Choroid plexus epithelial cell (primary cell): ENCODE results near the gene GORASP1.
A peak's percentile ranks its signal among the peaks of the same experiment; 100 is the strongest.

Source experiments
- DNase-seq: peaks from one replicate; pipeline ENCODE4 v3.0.0-alpha.2; 2010; ENCODE audit warnings: low read depth
- H3K4me3 ChIP-seq: 2 replicates; pipeline ENCODE4 v1.5.1; 2011; ENCODE audit warnings: low read depth, mild to moderate bottlenecking, control low read depth, low read length, moderate library complexity
- TF ChIP-seq, protein P1 (sequence below): conservative IDR thresholded peaks from 2 replicates; pipeline ENCODE4 v1.5.1; 2011; ENCODE audit warnings: low read depth, mild to moderate bottlenecking, control low read depth, inconsistent platforms, low read length, moderate library complexity

The GORASP1 gene

DNA sequence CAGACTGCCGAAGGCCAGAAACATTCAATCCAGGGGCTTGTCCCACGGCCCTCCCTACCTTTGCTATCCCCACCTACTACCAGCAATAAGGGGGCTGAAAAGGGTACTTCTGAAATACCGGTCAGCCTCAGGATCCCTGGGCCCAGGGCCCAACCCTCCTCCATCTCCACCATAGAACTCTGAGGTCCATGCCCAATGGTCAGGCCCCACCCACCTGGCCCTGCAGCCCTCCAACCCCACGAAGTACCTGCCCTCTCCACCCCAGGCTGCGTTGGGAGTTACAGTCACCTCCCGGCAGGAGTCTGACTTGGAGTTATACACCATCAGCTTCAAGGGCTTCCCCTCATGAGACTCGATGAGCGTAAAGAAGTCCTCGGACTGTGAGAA is 6.9 kb downstream of the GORASP1 start:
- TF ChIP-seq, protein P1, sequence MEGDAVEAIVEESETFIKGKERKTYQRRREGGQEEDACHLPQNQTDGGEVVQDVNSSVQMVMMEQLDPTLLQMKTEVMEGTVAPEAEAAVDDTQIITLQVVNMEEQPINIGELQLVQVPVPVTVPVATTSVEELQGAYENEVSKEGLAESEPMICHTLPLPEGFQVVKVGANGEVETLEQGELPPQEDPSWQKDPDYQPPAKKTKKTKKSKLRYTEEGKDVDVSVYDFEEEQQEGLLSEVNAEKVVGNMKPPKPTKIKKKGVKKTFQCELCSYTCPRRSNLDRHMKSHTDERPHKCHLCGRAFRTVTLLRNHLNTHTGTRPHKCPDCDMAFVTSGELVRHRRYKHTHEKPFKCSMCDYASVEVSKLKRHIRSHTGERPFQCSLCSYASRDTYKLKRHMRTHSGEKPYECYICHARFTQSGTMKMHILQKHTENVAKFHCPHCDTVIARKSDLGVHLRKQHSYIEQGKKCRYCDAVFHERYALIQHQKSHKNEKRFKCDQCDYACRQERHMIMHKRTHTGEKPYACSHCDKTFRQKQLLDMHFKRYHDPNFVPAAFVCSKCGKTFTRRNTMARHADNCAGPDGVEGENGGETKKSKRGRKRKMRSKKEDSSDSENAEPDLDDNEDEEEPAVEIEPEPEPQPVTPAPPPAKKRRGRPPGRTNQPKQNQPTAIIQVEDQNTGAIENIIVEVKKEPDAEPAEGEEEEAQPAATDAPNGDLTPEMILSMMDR, result no peak
- no peak for DNase-seq
- H3K4me3 ChIP-seq, result no peak overlapping the region

DNA sequence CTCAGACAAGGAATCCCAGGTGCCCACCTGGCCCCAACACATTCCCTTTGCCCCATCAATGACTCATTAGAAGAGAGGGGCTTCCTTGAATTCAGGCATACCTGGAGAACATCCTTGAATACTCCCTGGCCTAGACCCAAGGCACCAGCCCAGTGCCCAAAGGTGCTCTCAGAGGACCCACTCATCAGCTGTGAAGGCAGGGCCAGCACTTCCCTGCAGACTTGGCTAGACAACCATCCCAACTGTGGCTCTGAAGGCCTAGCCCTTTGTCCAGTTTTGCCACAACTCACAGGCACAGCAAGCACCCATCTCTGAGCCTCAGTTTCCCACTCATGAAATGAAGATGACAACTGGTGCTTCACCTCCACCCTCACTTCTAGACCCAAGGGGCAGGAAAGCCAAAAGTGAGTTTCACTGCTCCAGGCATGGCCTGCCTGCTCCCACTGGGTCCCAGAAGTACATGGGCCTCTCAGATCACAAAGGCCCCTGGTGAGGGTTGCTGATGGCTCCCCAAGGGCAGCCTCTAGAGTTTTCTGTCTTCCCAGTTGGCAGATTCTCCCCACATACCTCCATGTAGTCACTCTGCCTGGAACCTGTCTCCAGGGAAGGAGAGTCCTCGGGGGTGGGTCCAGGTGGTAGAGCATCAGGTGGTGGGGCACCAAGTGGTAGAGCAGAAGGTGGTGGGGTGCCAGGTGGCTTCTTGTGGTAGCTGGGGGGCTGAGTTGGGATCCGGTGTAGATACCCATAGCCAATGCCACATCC is 7.5 kb downstream of the GORASP1 start:
- H3K4me3 ChIP-seq, result no peak overlapping the region
- TF ChIP-seq, protein P1, result no peak
- DNase-seq, result no peak

DNA sequence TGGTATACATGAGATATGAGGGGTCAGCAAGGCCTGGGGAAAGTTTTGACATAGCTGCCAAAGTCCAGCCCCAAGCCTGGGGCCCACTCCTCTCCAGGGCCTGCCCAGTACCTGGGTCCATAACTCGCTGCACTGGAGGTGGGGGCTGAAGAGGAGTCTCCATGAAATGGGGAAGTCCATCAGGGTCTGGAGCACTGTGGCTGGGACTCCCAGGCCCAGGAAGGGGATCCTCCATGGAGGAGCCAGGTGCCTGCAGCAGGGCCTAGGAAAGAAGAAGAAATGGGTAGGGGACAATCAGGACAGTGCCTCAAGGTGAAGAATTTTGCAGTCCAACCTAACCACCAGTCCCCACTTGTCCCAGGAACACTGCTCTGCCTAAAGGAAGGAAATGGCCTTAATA is 8.2 kb downstream of the GORASP1 start:
- TF ChIP-seq, protein P1, result no peak
- H3K4me3 ChIP-seq, result no peak overlapping the region
- DNase-seq, result no peak

DNA sequence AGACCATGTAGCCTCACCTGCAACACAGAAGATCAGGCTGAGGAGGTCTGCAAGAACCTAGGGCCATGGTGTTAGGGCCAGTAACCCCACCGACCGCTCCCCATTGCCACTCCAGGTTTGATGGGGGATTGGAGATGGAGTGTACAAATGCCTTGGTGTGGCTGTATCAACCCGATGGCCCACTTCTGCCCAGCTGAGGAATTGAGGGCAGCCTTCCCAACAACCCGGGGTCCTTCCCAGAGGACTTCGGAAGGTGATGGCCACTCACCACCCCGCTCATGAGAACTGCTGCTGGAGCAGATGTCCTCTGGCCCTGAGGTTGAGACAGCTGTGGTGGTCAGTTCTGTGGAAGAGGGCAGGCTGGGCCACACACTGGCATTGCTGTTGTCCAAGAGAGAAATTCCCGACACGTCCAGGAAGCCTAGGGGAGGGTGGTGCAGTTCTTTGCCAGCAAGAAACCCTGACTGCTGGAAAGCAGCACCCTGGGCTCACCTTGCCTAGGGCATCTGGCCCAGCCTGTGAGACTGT is 8.9 kb downstream of the GORASP1 start:
- no peak overlapping the region for H3K4me3 ChIP-seq
- TF ChIP-seq, protein P1, result no peak
- no peak for DNase-seq

DNA sequence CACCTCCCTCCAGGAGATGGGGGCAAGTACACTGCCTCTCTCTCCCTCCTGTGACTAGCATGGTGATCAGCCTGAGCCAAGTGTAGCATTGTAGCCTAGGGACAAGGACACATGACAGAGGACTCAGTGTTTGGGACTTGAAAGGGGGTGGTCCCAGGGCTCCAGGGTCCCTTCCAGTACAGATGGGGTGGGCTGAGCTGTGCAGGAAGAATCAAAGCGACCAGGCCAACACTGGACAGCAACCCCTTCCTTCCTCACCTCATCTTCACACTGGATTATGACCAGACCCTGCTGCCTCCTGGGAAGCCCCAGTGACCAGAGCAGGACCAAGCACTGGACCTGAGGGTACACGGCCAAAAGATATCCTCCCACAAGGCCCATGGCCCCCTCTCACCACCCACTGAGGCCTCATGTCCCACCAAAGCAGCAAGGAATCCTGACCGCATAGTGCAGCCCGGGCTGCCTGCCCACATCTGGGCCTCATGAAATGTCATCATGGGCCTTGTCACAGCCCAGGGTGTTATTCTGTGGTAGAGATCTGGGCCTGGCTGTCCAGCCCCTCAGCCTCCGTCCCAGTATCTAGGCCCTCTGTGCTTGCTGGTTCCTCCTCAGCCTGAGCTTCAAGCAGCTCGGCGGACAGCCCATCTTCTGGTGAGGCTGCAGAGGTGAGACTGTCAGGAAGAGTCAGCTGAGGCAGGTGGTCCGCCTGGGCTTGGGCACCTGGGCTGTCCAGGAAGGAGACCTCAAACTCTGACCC is 9.5 kb downstream of the GORASP1 start:
- DNase-seq, result no peak
- no peak overlapping the region for H3K4me3 ChIP-seq
- TF ChIP-seq, protein P1, result no peak

DNA sequence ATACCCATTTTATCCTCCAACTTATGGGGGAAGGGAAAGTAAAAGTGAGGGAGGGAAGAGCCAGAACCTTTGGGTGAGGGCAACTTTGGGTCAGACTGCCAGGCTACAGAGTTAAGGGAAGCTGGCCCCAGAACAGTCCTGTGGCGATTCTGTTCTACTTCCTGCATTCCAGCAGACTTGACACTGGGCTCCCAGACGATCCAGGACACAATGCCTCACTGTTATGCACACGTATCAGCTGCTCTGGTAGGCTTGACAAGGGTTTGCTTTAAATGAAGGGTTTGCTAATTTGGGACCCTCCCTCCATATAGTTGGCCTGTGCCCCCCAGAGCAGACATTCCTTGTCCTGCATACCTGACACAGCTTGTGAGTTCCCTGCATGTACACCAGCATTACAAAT is 10.7 kb downstream of the GORASP1 start:
- DNase-seq, result peak; percentile 56
- H3K4me3 ChIP-seq, result no peak overlapping the region
- TF ChIP-seq, protein P1, result no peak
